SW 1271 (cell line): ENCODE data around the gene HEY2.
A peak's percentile ranks its signal among the peaks of the same experiment; 100 is the strongest.

Experiments used
- DNase-seq, 2 experiments: peaks; one replicate each; lab custom pipeline; 2025; lab: John Stamatoyannopoulos, UW

Gene HEY2

GRCh38 chr6:125743604-125744003 is 5.8 kb upstream of the HEY2 start:
- DNase-seq, result no peak

- DNase-seq, result no peak
These were observed 4.0 kb upstream of the HEY2 start for GRCh38 chr6:125745281-125746018.

DNA sequence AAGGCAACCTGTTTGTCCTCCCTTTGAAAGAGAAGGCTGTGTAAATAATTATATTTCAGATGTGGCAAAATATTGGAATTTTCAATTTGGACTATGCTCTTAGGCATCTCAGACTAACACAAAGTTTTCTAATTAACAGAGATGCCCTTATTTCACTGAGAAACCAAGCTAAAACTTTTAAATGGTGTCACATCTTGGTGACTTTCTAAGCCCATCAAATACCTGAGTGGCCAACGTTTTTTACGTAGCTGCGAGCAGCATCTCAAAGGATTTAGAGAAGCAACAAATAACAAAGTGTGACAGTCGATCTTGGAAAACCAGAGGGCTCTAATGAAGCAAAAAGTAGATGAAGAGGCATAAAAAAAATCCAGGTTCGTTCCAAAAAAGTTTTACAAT is 3.4 kb upstream of the HEY2 start:
- no peak for DNase-seq

DNA sequence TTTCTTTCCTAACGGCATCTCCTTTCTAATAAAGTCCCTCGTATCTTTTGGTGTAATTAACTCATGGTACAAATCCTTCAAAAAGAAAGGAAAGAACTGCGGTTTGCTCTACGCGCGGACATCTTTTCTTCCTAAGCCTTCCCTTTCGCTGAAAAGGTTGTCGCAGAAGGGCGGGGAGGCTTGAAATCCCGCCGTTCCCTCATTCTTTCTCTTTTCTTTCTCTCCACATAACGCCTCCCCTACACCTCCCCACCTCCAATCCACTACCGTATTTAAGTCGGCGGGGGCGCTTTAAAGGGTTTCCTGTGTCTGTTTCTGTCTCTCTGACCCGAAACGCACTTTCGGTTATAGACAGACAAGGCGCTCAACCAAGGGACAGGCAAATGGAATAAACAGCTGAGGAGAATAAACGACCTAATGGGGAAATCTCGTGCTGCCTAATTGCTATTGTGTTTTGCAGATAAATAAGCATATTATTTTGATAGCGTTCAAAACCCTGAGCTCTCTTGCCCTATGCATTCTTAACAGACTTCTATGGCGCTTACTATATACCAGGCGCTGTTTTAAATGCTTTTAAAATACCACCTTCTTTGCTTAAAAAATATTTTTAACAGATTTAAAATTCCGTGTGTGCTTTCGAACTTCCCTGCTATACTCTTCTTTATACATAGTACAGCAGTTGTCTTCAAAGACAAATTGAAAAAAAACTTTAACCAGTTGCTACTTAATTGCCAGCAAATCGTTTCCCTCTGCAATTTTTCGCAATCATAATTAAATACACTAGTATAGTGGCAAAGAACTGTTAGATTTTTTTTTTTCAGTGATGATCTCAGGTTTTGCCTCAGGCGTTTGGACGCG is 2.5 kb upstream of the HEY2 start:
- DNase-seq, result no peak

DNA sequence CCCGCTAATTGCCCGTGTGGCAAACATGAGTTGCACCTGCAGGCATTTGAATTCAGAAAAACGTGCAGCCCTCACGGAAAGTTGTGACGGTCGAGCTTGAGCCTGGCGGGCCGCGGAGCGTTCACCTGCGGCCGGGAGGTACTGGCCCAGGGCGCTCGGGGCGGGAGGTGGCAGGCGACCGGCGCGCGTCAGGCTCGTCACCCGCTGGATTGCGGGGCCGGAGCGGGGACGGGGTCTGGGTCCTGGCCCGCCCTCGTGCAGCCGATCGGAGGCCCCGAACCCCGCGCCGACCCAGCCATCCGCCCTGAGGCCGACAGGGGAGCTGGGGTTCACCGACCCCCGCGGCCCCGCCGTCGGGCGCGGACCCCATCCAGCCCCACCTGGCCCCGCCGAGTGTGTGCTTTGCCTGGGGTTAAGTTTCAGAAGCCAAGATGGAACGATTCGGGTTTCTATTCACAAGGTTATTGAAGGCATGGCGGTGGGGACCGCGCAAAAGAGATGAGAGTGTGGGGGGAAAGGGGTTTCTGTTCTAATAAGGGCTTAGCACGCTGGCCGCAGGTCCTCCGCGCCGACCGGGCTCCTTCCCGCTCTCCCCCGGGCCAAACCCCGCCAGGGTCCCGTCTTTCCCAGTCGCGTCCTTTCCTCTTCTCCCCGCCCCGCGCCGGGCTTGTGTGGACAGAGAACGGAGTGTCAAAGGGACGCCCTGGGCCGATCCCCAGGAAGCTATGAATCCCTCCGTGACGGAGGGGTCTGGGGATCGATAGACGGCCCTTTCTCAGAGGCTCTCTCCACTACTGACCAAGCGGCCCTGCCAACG is 1.6 kb upstream of the HEY2 start:
- DNase-seq, result no peak

GRCh38 chr6:125748406-125749172 is 843 bp upstream of the HEY2 start:
- DNase-seq, result no peak

DNA sequence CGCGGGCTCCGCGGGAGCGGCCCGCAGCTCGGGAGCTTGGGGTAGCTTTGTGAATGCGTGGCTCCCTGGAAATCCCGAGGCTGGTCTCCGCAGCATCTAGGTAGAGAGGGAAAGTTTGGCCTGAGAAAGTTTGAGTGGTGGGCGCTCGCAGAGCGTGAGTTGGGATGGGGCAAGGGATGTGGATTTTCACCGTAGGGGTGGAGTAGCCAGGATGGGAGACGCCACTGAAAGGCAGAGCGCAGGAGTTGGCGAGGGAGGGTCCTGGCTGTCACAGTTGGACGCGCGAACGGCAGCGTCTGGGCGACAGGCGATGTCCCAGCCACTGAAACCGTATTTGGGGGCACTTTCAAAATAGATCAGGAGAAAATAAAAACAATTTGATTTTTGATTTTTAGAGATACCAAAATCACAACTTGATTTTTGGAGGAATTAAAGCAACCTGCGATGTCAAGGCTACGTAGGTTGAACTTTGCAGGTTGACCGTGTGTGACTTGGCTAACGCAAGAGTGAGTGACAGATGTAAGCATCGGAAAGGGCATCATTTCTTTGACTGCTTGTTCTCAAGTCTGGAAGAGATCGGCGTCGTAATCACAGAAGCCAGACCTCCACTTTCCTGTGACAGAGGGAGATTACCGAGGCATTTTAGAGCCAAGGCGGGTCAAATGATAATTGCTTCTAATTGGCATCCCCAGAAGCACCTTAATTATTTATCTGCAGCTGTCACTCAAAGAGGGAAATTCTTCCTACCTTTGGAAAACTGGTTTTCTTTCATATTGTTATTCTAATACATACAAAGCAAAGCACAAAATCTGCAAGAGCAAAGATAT is 646 bp downstream of the HEY2 start:
- DNase-seq, result no peak

GRCh38 chr6:125750692-125751333 is 1.4 kb downstream of the HEY2 start:
- no peak for DNase-seq

- DNase-seq, result no peak
These were observed 2.0 kb downstream of the HEY2 start for GRCh38 chr6:125751334-125751916.

DNA sequence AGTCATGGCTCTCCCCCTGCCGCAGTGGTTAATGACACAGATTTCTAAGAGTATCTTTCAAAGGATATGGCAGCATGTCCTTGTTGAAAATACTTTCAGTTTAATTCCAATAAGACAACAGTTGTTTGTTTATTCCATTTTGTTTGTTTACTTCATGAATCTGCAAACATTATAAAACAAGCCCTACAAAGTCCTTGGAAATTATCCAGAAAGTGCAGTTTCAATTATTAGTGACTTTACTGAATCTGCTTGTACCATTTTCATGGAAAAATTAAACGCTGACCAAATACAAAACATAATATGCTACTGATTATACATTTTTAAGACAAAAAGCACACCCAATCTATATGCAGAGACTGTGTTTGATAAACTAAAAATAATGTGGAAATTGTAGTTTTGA is 3.3 kb downstream of the HEY2 start:
- DNase-seq, result no peak

DNA sequence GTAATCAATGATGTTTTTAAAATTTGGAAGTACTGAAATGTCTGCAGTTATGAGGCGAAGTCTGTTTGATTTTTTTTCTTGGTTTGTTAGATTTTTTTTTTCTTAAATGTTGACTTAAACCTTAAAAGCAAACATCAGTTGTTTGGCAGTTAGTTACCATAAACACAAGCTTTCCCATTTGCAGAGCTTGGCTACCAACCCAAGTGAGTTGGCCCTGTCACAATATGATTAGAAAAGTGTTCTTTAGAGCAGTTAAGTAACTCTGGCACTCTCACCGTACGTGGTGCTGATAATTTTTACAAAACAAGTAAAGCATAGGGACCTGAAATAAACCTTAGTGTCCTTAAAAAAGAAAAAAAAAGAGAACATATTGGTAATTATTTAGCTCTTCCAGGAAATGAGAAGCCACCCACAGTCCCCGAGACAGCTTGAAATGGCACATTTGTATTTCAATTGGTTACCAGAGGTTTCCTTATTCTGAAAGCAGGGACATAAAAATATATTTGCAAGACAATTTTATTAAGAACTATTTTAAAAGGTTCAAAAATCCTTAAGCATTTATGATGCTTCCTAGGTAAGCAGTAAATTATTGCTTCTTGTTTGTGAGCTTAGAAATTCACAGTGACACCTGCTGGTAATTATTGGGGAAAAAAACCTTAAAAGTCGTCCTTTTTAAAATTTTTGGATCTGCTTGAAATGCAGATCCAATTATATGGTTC is 3.9 kb downstream of the HEY2 start:
- DNase-seq, result peak in 1 of 2 experiments; percentile 37

GRCh38 chr6:125753937-125754259 is 4.5 kb downstream of the HEY2 start:
- no peak for DNase-seq

DNA sequence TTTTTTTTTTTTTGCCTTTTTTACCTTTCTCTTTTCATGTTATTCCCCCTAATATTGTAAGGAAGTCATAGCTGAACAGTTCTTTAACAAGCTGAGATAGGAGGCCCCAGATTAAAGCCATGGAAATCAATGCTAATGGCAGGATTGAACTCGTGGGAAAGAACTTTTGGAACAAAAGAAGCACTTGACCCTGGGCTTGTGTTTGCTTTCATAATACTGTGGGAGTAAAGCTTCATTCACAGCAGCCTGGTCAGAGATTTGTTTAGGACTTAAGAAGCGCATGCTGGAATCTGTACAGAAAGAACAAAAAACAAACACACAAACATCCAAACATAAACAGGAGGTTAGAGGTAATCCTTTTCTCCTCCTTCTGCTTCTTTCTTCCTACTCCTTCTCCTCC is 5.1 kb downstream of the HEY2 start:
- no peak for DNase-seq

- DNase-seq, result no peak
These were observed 9.9 kb downstream of the HEY2 start for GRCh38 chr6:125759184-125759902.

DNA sequence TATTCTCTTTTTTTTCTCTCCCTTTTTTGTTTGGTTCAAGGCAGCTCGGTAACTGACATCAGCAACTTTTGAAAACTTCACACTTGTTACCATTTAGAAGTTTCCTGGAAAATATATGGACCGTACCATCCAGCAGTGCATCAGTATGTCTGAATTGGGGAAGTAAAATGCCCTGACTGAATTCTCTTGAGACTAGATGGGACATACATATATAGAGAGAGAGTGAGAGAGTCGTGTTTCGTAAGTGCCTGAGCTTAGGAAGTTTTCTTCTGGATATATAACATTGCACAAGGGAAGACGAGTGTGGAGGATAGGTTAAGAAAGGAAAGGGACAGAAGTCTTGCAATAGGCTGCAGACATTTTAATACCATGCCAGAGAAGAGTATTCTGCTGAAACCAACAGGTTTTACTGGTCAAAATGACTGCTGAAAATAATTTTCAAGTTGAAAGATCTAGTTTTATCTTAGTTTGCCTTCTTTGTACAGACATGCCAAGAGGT is 10.6 kb downstream of the HEY2 start:
- DNase-seq, result no peak

GRCh38 chr6:125764121-125764671 is 14.8 kb downstream of the HEY2 start:
- DNase-seq, result no peak

- DNase-seq, result no peak
These were observed 16.5 kb downstream of the HEY2 start for GRCh38 chr6:125765944-125766343.

DNA sequence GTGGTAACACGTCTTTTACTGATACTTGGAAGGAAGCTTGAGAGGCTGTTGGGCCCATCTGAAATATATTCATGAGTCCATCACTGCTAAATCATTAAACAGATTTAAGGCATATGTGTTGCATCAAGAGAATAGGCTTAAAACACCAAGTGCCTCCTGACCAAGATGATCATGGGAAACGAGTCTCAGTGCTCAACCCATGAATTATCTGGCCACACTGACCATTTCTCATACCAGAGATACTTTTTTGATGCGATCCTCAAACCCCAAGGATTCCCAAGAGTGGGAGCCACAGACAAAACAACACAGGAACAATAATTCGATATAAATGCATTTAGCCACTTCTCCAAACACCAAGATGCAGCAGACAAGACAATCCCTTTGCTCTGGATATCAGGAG is 17.2 kb downstream of the HEY2 start:
- DNase-seq, result no peak
